ENCODE results near the gene SPIN1. TPM values are rescaled to one million over a fixed set of nuclear protein-coding genes. Genes with fewer than 3 reads are reported as not detected.

The SPIN1 gene
- total and polyA plus RNA-seq, 12 donors: 36.3 to 79.9 (median 57.4) TPM

DNA sequence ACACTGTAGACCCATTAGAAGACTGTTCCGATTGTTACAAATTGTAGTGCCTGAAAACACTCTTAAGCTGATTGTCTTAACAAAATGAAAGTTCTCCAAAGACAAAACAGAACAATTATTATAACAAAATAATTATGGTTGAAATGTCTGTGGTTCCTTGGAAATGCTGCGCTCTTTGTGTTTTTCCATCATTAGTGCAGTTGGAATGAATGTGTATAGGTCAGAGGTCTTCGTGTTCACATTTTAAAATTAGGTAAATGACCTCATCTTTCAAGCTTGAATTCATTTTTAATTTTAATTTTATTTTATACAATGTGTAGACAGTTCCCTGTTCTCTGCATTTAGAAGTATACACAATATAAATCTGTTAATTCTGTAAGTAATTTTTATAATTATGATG is 90.0 kb downstream of the SPIN1 start:
- intact Hi-C loops (cut with DNase I): no loop called here
- Histone ChIP-seq H3K27ac (no peak overlapping the region), H3K4me1 (replicated peaks in 1 of 2) (no peaks in the 10 kb centered on the region), H3K27me3 (no peaks in the 10 kb centered on the region), H3K4me3 (no peak overlapping the region), H3K9me3 (replicated peaks in 1 of 3) (no peaks in the 10 kb centered on the region), H3K36me3 (replicated peaks in 1 of 2) (peaks cover 0 to 5% of the 10 kb centered on the region in 2 donors)
- DNase-seq: no peak
- TF ChIP-seq POLR2A (IDR thresholded peaks at IDR 0.05): no peak
- TF ChIP-seq, protein P1, sequence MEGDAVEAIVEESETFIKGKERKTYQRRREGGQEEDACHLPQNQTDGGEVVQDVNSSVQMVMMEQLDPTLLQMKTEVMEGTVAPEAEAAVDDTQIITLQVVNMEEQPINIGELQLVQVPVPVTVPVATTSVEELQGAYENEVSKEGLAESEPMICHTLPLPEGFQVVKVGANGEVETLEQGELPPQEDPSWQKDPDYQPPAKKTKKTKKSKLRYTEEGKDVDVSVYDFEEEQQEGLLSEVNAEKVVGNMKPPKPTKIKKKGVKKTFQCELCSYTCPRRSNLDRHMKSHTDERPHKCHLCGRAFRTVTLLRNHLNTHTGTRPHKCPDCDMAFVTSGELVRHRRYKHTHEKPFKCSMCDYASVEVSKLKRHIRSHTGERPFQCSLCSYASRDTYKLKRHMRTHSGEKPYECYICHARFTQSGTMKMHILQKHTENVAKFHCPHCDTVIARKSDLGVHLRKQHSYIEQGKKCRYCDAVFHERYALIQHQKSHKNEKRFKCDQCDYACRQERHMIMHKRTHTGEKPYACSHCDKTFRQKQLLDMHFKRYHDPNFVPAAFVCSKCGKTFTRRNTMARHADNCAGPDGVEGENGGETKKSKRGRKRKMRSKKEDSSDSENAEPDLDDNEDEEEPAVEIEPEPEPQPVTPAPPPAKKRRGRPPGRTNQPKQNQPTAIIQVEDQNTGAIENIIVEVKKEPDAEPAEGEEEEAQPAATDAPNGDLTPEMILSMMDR (IDR thresholded peaks at IDR 0.05): no peak
- 92 to 98% (median 97%) methylated on average over 3 of the region's 3 CpGs for WGBS, 4 donors

DNA sequence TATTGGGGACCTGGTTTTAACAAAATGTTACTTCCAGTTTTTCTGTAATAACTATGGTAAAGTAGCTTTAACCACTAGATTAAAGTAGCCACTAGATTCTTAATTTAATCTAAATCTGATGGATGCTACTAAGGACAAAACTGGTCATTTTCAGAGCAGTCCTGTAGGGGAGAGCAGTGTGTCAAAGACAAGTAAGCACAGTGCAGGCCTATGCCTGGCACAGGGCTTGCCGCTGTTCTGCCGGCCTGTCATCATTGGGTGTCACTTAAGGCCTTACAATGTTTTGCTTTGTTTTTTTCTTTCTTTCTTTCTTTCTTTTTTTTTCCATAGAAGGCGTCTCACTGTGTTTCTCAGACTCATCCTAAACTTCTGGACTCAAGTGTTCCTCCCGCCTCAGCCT is 93.7 kb downstream of the SPIN1 start:
- Histone ChIP-seq H3K4me3 (no peak overlapping the region), H3K4me1 (replicated peaks in 1 of 2) (no peaks in the 10 kb centered on the region), H3K36me3 (replicated peaks in 1 of 2) (no peaks in the 10 kb centered on the region), H3K27ac (no peak overlapping the region), H3K27me3 (no peaks in the 10 kb centered on the region), H3K9me3 (replicated peaks in 1 of 3) (no peaks in the 10 kb centered on the region)
- no peak for TF ChIP-seq POLR2A (IDR thresholded peaks at IDR 0.05)
- TF ChIP-seq, protein P1 (IDR thresholded peaks at IDR 0.05): no peak
- intact Hi-C loops (cut with DNase I): no loop called here
- no peak for DNase-seq
- 91 to 96% (median 92%) methylated on average over 4 of the region's 4 CpGs for WGBS, 4 donors

DNA sequence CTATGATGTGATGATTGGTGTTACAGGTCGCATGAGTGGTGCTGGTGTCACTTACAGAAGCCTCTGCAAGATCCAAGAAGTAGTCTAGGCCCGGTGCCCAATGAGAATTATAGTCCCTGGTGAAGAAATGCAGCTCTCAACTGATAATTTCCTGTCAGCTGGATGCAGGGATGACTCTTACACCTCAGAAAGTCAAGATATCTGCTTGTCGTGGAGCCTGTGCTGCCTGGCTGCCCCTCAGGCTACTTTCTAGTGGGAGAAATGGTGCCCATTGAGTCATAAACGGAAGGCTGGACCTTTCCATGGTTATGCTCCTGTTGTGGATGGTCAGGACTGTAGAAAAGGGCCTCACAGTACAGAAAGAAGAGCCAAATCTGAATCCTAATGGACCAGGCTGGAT is 99.9 kb downstream of the SPIN1 start:
- Histone ChIP-seq H3K27ac (no peak overlapping the region), H3K4me1 (replicated peaks in 1 of 2) (no peaks in the 10 kb centered on the region), H3K27me3 (no peaks in the 10 kb centered on the region), H3K9me3 (replicated peaks in 1 of 3) (no peaks in the 10 kb centered on the region), H3K36me3 (replicated peaks in 1 of 2) (no peaks in the 10 kb centered on the region), H3K4me3 (no peak overlapping the region)
- DNase-seq: no peak
- 88 to 100% (median 92%) methylated on average over 4 of the region's 4 CpGs for WGBS, 4 donors
- intact Hi-C loops (cut with DNase I): no loop called here
- TF ChIP-seq, protein P1 (IDR thresholded peaks at IDR 0.05): no peak
- no peak for TF ChIP-seq POLR2A (IDR thresholded peaks at IDR 0.05)

DNA sequence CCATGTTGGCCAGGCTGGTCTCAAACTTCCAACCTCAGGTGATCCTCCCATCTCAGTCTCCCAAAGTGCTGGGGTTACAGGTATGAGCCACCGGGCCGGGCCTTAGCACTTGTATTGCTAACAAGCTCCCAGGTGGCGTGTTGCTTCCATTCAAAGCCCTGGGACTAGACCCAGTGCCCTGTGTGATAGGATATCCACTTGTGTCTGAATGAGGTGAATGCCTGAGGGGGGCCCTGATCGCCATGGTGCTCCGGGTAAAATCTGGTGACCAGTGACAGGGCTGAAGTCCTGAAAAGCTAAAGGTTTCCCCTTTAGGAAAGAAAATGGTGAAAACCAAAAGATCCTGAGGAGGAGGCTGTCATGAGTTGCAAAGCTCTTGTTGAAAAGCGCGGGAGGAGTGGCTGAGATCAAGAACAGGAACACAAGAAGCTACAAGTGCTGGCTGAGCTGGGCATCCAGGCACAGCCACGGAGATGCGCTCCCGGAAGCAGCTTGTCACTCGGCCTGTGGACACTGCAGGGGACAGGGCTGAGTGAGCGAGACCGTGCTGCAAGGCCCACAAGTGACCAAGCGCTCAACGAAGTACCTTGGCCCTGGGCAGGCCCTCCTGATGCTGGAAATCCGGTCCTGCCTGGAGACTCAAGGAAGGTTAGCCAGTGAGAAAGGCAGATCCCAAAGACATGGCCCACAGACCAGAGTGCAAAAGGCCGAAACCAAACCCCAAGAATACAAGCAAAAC is 106.9 kb downstream of the SPIN1 start:
- DNase-seq: no peak
- intact Hi-C loops (cut with DNase I): no loop called here
- Histone ChIP-seq H3K4me3 (no peak overlapping the region), H3K36me3 (replicated peaks in 1 of 2) (no peaks in the 10 kb centered on the region), H3K27me3 (no peaks in the 10 kb centered on the region), H3K27ac (no peak overlapping the region), H3K9me3 (replicated peaks in 1 of 3) (no peaks in the 10 kb centered on the region), H3K4me1 (replicated peaks in 1 of 2) (peaks cover 0 to 4% of the 10 kb centered on the region in 2 donors)
- TF ChIP-seq, protein P1 (IDR thresholded peaks at IDR 0.05): no peak
- no peak for TF ChIP-seq POLR2A (IDR thresholded peaks at IDR 0.05)
- WGBS, 4 donors: 96 to 97% (median 96%) methylated on average over 17 of the region's 17 CpGs
